GM12878 (cell line): Measurements from ENCODE around the gene GRM1. TPM values are rescaled to one million over a fixed set of nuclear protein-coding genes. Genes with fewer than 3 reads are reported as not detected.

Source experiments
- ATAC-seq: fragments of 200-7000 bp; cut with Tn5 transposase; 3 replicates; pipeline ENCODE4 v1.9.1; 2020; ENCODE audit warnings: mild to moderate bottlenecking, moderate library complexity
- BruUV-seq: library from RNA; stranded (reverse); fragments of 400-500 nt; replicated peaks from 2 replicates; lab custom pipeline; 2021; lab: Mats Ljungman, UMichigan
- CTCF ChIA-PET: fragments of 300-600 bp; sonication (Branson Sonifier 250); formaldehyde crosslinking; extraction: SDS; loops from one replicate; lab custom pipeline; 2021; ENCODE audit warnings: inconsistent platforms; lab: Yijun Ruan, JAX
- POLR2A ChIA-PET: fragments of 350-600 bp; formaldehyde crosslinking; extraction: SDS; loops from one replicate; lab custom pipeline; 2021; ENCODE audit warnings: inconsistent platforms; lab: Charles Lee
- RAD21 ChIA-PET: fragments of 300-600 bp; sonication (Branson Sonifier 250); formaldehyde crosslinking; loops from one replicate; lab custom pipeline; 2023; ENCODE audit warnings: antibody characterized with exemption; ENCODE audit not compliant: unreplicated experiment; lab: Charles Lee
- SMC1A ChIA-PET: fragments of 300-600 bp; sonication (Branson Sonifier 250); formaldehyde crosslinking; loops from one replicate; lab custom pipeline; 2023; ENCODE audit not compliant: unreplicated experiment, uncharacterized antibody; lab: Charles Lee
- DNase-seq: peaks from one replicate; pipeline ENCODE4 v3.0.0-alpha.2; 2011; ENCODE audit warnings: low read depth, low spot score
- FAIRE-seq: peaks from 3 replicates; lab custom pipeline; 2011; peaks lifted over from hg19 to GRCh38; lab: Jason Lieb, UNC
- H2AFZ ChIP-seq: 2 replicates; pipeline ENCODE4 v1.6.0; 2011; ENCODE audit warnings: low read depth, low read length, control low read depth; ENCODE audit not compliant: control insufficient read depth
- H3K27ac ChIP-seq: 2 replicates; pipeline ENCODE4 v1.5.1; 2011; ENCODE audit warnings: control low read depth; ENCODE audit not compliant: control insufficient read depth, insufficient read depth
- H3K27me3 ChIP-seq, 2 experiments: replicated peaks in 1 of 2; 2 replicates each; pipeline versions ENCODE4 v1.6.0 to v1.6.1; 2011; ENCODE audit warnings: low read length in 1 of 2; ENCODE audit not compliant: control insufficient read depth in 2 of 2, insufficient read depth in 2 of 2
- H3K36me3 ChIP-seq, 2 experiments: 2 replicates each; pipeline ENCODE4 v1.5.1; 2011; ENCODE audit warnings: low read length in 1 of 2; ENCODE audit not compliant: control insufficient read depth in 2 of 2, insufficient read depth in 2 of 2
- H3K4me1 ChIP-seq: 2 replicates; pipeline ENCODE4 v1.6.1; 2011; ENCODE audit warnings: mild to moderate bottlenecking, low read length, moderate library complexity, mixed read lengths; ENCODE audit not compliant: control insufficient read depth, insufficient read depth
- H3K4me2 ChIP-seq: 2 replicates; pipeline ENCODE4 v1.6.0; 2011; ENCODE audit warnings: control low read depth; ENCODE audit not compliant: control insufficient read depth, insufficient read depth
- H3K4me3 ChIP-seq: fragments of 200-600 bp; sonication (generic); 2 replicates; pipeline ENCODE4 v1.5.1; 2016
- H3K79me2 ChIP-seq: 2 replicates; pipeline ENCODE4 v1.6.0; 2011; ENCODE audit warnings: low read length; ENCODE audit not compliant: control insufficient read depth, insufficient read depth
- H3K9ac ChIP-seq: 2 replicates; pipeline ENCODE4 v1.8.0; 2011; ENCODE audit warnings: low read length, control low read depth, mixed read lengths; ENCODE audit not compliant: control insufficient read depth, insufficient read depth
- H3K9me3 ChIP-seq: replicated peaks from 3 replicates; pipeline ENCODE4 v1.5.1; 2011; ENCODE audit warnings: mild to moderate bottlenecking, low read length; ENCODE audit not compliant: control insufficient read depth, insufficient read depth
- H4K20me1 ChIP-seq: 2 replicates; pipeline ENCODE4 v1.6.0; 2011; ENCODE audit not compliant: control insufficient read depth, insufficient read depth
- CTCF ChIP-seq, 3 experiments: IDR thresholded peaks in 2 of 3; conservative IDR thresholded peaks in 1 of 3; 2 replicates each; pipeline ENCODE4 v1.5.1; 2011; ENCODE audit warnings: low read depth in 3 of 3, low read length in 3 of 3, mild to moderate bottlenecking in 3 of 3, control low read depth in 2 of 3, moderate library complexity in 2 of 3, inconsistent platforms in 1 of 3, mixed read lengths in 1 of 3; ENCODE audit not compliant: control insufficient read depth in 2 of 3, insufficient read depth in 1 of 3; ENCODE audit errors: extremely low read depth in 1 of 3
- E2F8 ChIP-seq: fragments of 450-650 bp; IDR thresholded peaks from 2 replicates; pipeline ENCODE4 v1.6.1; 2018; ENCODE audit warnings: mild to moderate bottlenecking, low read depth, moderate library complexity; ENCODE audit not compliant: partially characterized antibody
- GATAD2B ChIP-seq: fragments of 450-650 bp; conservative IDR thresholded peaks from 2 replicates; pipeline ENCODE4 v1.6.1; 2017; ENCODE audit warnings: low read depth, mild to moderate bottlenecking, moderate library complexity
- HDAC6 ChIP-seq: fragments of 200-600 bp; sonication (generic); IDR thresholded peaks from one replicate; pipeline ENCODE4 v1.8.0; 2017; ENCODE audit warnings: antibody characterized with exemption; ENCODE audit not compliant: unreplicated experiment
- MTA2 ChIP-seq: fragments of 450-650 bp; IDR thresholded peaks from 2 replicates; pipeline ENCODE4 v1.6.1; 2016; ENCODE audit warnings: low read depth, mild to moderate bottlenecking, moderate library complexity
- NBN ChIP-seq: fragments of 450-650 bp; IDR thresholded peaks from 2 replicates; pipeline ENCODE4 v1.6.1; 2016
- PKNOX1 ChIP-seq: fragments of 450-650 bp; IDR thresholded peaks from 2 replicates; pipeline ENCODE4 v1.6.1; 2016; ENCODE audit warnings: mild to moderate bottlenecking
- SMAD5 ChIP-seq: IDR thresholded peaks from 2 replicates; pipeline ENCODE4 v1.6.1; 2016; ENCODE audit warnings: antibody characterized with exemption, low read depth
- SUPT20H ChIP-seq: IDR thresholded peaks from 2 replicates; pipeline ENCODE4 v1.6.1; 2011; ENCODE audit warnings: low read depth, mild to moderate bottlenecking, low read length, moderate library complexity, borderline replicate concordance; ENCODE audit not compliant: control insufficient read depth
- ZNF592 ChIP-seq: fragments of 450-650 bp; IDR thresholded peaks from 2 replicates; pipeline ENCODE4 v1.6.1; 2017; ENCODE audit warnings: mild to moderate bottlenecking, moderate library complexity
- WGBS: methylation state at CpG from one replicate; pipeline ENCODE4 v1.1.6; 2016; ENCODE audit warnings: low lambda C conversion rate; ENCODE audit not compliant: insufficient replicate concordance, insufficient coverage; ENCODE audit errors: missing lambda C conversion rate; 5-methylcytosine and 5-hydroxymethylcytosine counted together
- in situ Hi-C: fragments of 300-500 bp; cut with MboI; formaldehyde crosslinking; loops from 9 replicates; pipeline ENCODE4 v1.14.3; 2018; ENCODE audit warnings: mixed read lengths
- intact Hi-C: fragments of 100-400 bp; cut with micrococcal nuclease; formaldehyde crosslinking; loops from one replicate; pipeline ENCODE4 v1.14.2; 2022; ENCODE audit not compliant: unreplicated experiment
- polyA plus RNA-seq, 11 experiments: library from polyadenylated mRNA; depleted of rRNA in 4 of 11; unstranded in 6 of 11; stranded (reverse) in 5 of 11; fragments of >200 nt; fragmentation: Nextera tagmentation in 4 of 11; fragmentation: Illumina TruSeq in 1 of 11; extraction: Ambion mirVana in 4 of 11; extraction: Trizol in 1 of 11; gene quantifications; 1 replicate in 1 of 11; 2 replicates in 10 of 11; pipeline versions ENCODE4 v1.2.1 to v1.2.3, GENCODE V29; 2011 to 2016; ENCODE audit warnings: inconsistent platforms in 2 of 11, missing spikeins in 2 of 11, low read depth in 1 of 11
- total RNA-seq, 4 experiments: library from RNA; depleted of rRNA in 3 of 4; stranded (reverse); fragments of >200 nt in 3 of 4; fragmentation: Illumina TruSeq in 1 of 4; extraction: Trizol in 1 of 4; gene quantifications; 2 replicates each; pipeline versions ENCODE4 v1.2.1 to v1.2.3, GENCODE V29; 2013 to 2021

The GRM1 gene
- total and polyA plus RNA-seq, 10 of the 15 experiments (the other 5 are each of a cell fraction or from before 2014, with no cell fraction given) = 0.04 TPM; not detected in 9

GRCh38 chr6:146341493-146342230, 312.8 kb downstream of the GRM1 start:
- DNase-seq (no peak), FAIRE-seq (no peak), ATAC-seq (no peak)
- no peak overlapping the region for H3K4me2 ChIP-seq
- no peak overlapping the region for H2AFZ ChIP-seq
- H3K9me3 ChIP-seq = no peaks in the 10 kb centered on the region
- in situ Hi-C loops = no loop called here
- no peaks in the 10 kb centered on the region for H3K27me3 ChIP-seq
- no peaks in the 10 kb centered on the region for H4K20me1 ChIP-seq
- ChIA-PET POLR2A (no interaction called here), SMC1A (no interaction called here), CTCF (interaction anchor here (0.9 kb wide), 1 partner anchor 11 kb away, joined by 3 read pairs; no protein-coding TSS in a partner anchor), RAD21 (no interaction called here)
- intact Hi-C loops = no loop called here
- 51% methylated on average over 7 of the region's 7 CpGs for WGBS
- H3K4me3 ChIP-seq = no peak overlapping the region
- H3K4me1 ChIP-seq = no peaks in the 10 kb centered on the region
- no peak overlapping the region for H3K9ac ChIP-seq
- H3K79me2 ChIP-seq = no peaks in the 10 kb centered on the region
- no TSS peak for BruUV-seq
- no peaks in the 10 kb centered on the region for H3K36me3 ChIP-seq
- no peak overlapping the region for H3K27ac ChIP-seq
- no peak for TF ChIP-seq GATAD2B
- no peak for TF ChIP-seq HDAC6
- TF ChIP-seq NBN = no peak
- no peak for TF ChIP-seq SUPT20H
- no peak for TF ChIP-seq SMAD5
- TF ChIP-seq E2F8 = no peak
- no peak for TF ChIP-seq MTA2
- TF ChIP-seq CTCF (IDR thresholded peaks at IDR 0.05 in 2 of 3, conservative IDR thresholded peaks at IDR 0.05 in 1 of 3; ENCODE audit: control insufficient read depth in 2 of 3, extremely low read depth in 1 of 3, insufficient read depth in 1 of 3, low read depth in 3 of 3, low read length in 3 of 3) = no peak
- TF ChIP-seq ZNF592 = no peak
- TF ChIP-seq PKNOX1 = no peak
